ENCODE results near the gene ZNF548. TPM values are rescaled to one million over a fixed set of nuclear protein-coding genes. Genes with fewer than 3 reads are reported as not detected.

The ZNF548 gene
- total RNA-seq, 1 experiment from 2014 or later: 14.7 TPM

GRCh38 chr19:57452307-57452706, 62.7 kb downstream of the ZNF548 start:
- POLR2A ChIA-PET: no interaction called here
- no peaks in the 10 kb centered on the region for H3K36me3 ChIP-seq (ENCODE audit: control insufficient read depth, insufficient read depth, low read length)
- intact Hi-C loops (cut with micrococcal nuclease; ENCODE audit: unreplicated experiment) (no loop called here), in situ Hi-C loops (cut with HindIII; ENCODE audit: low pct_unique_long_range_greater_than_20kb, low sequenced_read_pairs) (no loop called here)
- H3K4me3 ChIP-seq (ENCODE audit: low read depth in 2 of 2, low read length in 2 of 2): no peak overlapping the region
- ATAC-seq (no peak), DNase-seq (ENCODE audit: low read depth, low spot score) (no peak)
- H3K4me1 ChIP-seq (ENCODE audit: control insufficient read depth, insufficient read depth, low read length): no peaks in the 10 kb centered on the region
- TF ChIP-seq TCF7L2 (IDR thresholded peaks at IDR 0.05; ENCODE audit: low read depth, low read length) (no peak), REST (IDR thresholded peaks at IDR 0.05; ENCODE audit: insufficient read depth in 1 of 2, low read depth in 2 of 2, low read length in 1 of 2) (no peak), POLR2AphosphoS5 (IDR thresholded peaks at IDR 0.05; ENCODE audit: low read depth, low read length) (no peak), SIN3A (IDR thresholded peaks at IDR 0.05; ENCODE audit: borderline replicate concordance, insufficient read depth, low read depth, low read length) (no peak), CTCF (IDR thresholded peaks at IDR 0.05) (no peak)
- H3K9me3 ChIP-seq (ENCODE audit: control insufficient read depth, insufficient read depth, low read depth, low read length): peaks cover 16% of the 10 kb centered on the region; the same call in 1 of the 2 replicates
- no TSS peak for BruUV-seq (replicated peaks)
- CTCF ChIA-PET: no interaction called here
- H3K27me3 ChIP-seq (ENCODE audit: control insufficient read depth, insufficient read depth, low read length): no peaks in the 10 kb centered on the region
- no peak overlapping the region for H3K27ac ChIP-seq (ENCODE audit: low read length)

Other genes starting within 250 kb of the ZNF548 start
- not detected for gene ZIM3, start 244.7 kb upstream of the ZNF548 start, total RNA-seq (2021; ENCODE audit: unreplicated experiment)
- not detected for gene DUXA, start 222.4 kb upstream of the ZNF548 start, total RNA-seq (2021; ENCODE audit: unreplicated experiment)
- gene ZNF264, start 198.4 kb upstream of the ZNF548 start, total RNA-seq (2021; ENCODE audit: unreplicated experiment): 48.3 TPM
- 3.2 TPM for gene AURKC, start 158.8 kb upstream of the ZNF548 start, total RNA-seq (2021; ENCODE audit: unreplicated experiment)
- gene ZNF805, start 149.2 kb upstream of the ZNF548 start, total RNA-seq (2021; ENCODE audit: unreplicated experiment): 16.8 TPM
- 76.3 TPM for gene ZNF460, start 109.4 kb upstream of the ZNF548 start, total RNA-seq (2021; ENCODE audit: unreplicated experiment)
- gene ZNF543, start 69.4 kb upstream of the ZNF548 start, total RNA-seq (2021; ENCODE audit: unreplicated experiment): 10.8 TPM
- 10.8 TPM for gene ZNF304, start 38.6 kb upstream of the ZNF548 start, total RNA-seq (2021; ENCODE audit: unreplicated experiment)
- 15.1 TPM for gene TRAPPC2B, start 26.3 kb upstream of the ZNF548 start, total RNA-seq (2021; ENCODE audit: unreplicated experiment)
- 4.1 TPM for gene ZNF547, start 26.3 kb upstream of the ZNF548 start, total RNA-seq (2021; ENCODE audit: unreplicated experiment)
- gene ZNF17, start 21.3 kb downstream of the ZNF548 start, total RNA-seq (2021; ENCODE audit: unreplicated experiment): 9.2 TPM
- 21.3 TPM for gene ZNF749, start 45.5 kb downstream of the ZNF548 start, total RNA-seq (2021; ENCODE audit: unreplicated experiment)
- gene VN1R1, start 67.3 kb downstream of the ZNF548 start, total RNA-seq (2021; ENCODE audit: unreplicated experiment): 0.18 TPM
- 6.2 TPM for gene ZNF772, start 87.7 kb downstream of the ZNF548 start, total RNA-seq (2021; ENCODE audit: unreplicated experiment)
- 14.0 TPM for gene ZNF419, start 97.9 kb downstream of the ZNF548 start, total RNA-seq (2021; ENCODE audit: unreplicated experiment)
- gene ZNF773, start 110.1 kb downstream of the ZNF548 start, total RNA-seq (2021; ENCODE audit: unreplicated experiment): 10.2 TPM
- gene ZNF549, start 137.5 kb downstream of the ZNF548 start, total RNA-seq (2021; ENCODE audit: unreplicated experiment): not detected
- 15.1 TPM for gene ZNF550, start 170.0 kb downstream of the ZNF548 start, total RNA-seq (2021; ENCODE audit: unreplicated experiment)
- gene ZNF416, start 189.1 kb downstream of the ZNF548 start, total RNA-seq (2021; ENCODE audit: unreplicated experiment): 8.7 TPM
- not detected for gene ZIK1, start 194.3 kb downstream of the ZNF548 start, total RNA-seq (2021; ENCODE audit: unreplicated experiment)
- gene ZNF530, start 210.0 kb downstream of the ZNF548 start, total RNA-seq (2021; ENCODE audit: unreplicated experiment): 8.9 TPM
- 18.9 TPM for gene ZNF134, start 224.4 kb downstream of the ZNF548 start, total RNA-seq (2021; ENCODE audit: unreplicated experiment)
- gene ZNF211, start 243.3 kb downstream of the ZNF548 start, total RNA-seq (2021; ENCODE audit: unreplicated experiment): 13.9 TPM